Fibroblast of mammary gland (primary cell): ENCODE results near the gene TMEM229B.

Source experiments
- DNase-seq: peaks from one replicate; pipeline ENCODE4 v3.0.0-alpha.2; 2010; ENCODE audit warnings: low read depth
- H3K4me3 ChIP-seq: 2 replicates; pipeline ENCODE4 v1.5.1; 2011; ENCODE audit warnings: low read depth, mild to moderate bottlenecking, low read length, moderate library complexity; ENCODE audit not compliant: control insufficient read depth
- TF ChIP-seq, protein P1 (sequence below): conservative IDR thresholded peaks from 2 replicates; pipeline ENCODE4 v1.5.1; 2011; ENCODE audit warnings: low read depth, low read length, inconsistent platforms; ENCODE audit not compliant: control insufficient read depth, insufficient read depth

TMEM229B gene

GRCh38 chr14:67441672-67442071 is 46.8 kb downstream of the TMEM229B start:
- no peak for DNase-seq
- H3K4me3 ChIP-seq: no peak overlapping the region
- TF ChIP-seq, protein P1, sequence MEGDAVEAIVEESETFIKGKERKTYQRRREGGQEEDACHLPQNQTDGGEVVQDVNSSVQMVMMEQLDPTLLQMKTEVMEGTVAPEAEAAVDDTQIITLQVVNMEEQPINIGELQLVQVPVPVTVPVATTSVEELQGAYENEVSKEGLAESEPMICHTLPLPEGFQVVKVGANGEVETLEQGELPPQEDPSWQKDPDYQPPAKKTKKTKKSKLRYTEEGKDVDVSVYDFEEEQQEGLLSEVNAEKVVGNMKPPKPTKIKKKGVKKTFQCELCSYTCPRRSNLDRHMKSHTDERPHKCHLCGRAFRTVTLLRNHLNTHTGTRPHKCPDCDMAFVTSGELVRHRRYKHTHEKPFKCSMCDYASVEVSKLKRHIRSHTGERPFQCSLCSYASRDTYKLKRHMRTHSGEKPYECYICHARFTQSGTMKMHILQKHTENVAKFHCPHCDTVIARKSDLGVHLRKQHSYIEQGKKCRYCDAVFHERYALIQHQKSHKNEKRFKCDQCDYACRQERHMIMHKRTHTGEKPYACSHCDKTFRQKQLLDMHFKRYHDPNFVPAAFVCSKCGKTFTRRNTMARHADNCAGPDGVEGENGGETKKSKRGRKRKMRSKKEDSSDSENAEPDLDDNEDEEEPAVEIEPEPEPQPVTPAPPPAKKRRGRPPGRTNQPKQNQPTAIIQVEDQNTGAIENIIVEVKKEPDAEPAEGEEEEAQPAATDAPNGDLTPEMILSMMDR: no peak

- TF ChIP-seq, protein P1: no peak
- no peak for DNase-seq
Measured at GRCh38 chr14:67441256-67441655, 47.3 kb downstream of the TMEM229B start.

GRCh38 chr14:67440513-67440912 is 48.0 kb downstream of the TMEM229B start:
- TF ChIP-seq, protein P1: no peak
- DNase-seq: no peak

More at GRCh38 chr14:67441256-67441655, 47.3 kb downstream of the TMEM229B start:
- H3K4me3 ChIP-seq: no peak overlapping the region

GRCh38 chr14:67438969-67439368 is 49.6 kb downstream of the TMEM229B start:
- H3K4me3 ChIP-seq: no peak overlapping the region
- no peak for DNase-seq
- TF ChIP-seq, protein P1: no peak

More at GRCh38 chr14:67440513-67440912, 48.0 kb downstream of the TMEM229B start:
- no peak overlapping the region for H3K4me3 ChIP-seq

DNA sequence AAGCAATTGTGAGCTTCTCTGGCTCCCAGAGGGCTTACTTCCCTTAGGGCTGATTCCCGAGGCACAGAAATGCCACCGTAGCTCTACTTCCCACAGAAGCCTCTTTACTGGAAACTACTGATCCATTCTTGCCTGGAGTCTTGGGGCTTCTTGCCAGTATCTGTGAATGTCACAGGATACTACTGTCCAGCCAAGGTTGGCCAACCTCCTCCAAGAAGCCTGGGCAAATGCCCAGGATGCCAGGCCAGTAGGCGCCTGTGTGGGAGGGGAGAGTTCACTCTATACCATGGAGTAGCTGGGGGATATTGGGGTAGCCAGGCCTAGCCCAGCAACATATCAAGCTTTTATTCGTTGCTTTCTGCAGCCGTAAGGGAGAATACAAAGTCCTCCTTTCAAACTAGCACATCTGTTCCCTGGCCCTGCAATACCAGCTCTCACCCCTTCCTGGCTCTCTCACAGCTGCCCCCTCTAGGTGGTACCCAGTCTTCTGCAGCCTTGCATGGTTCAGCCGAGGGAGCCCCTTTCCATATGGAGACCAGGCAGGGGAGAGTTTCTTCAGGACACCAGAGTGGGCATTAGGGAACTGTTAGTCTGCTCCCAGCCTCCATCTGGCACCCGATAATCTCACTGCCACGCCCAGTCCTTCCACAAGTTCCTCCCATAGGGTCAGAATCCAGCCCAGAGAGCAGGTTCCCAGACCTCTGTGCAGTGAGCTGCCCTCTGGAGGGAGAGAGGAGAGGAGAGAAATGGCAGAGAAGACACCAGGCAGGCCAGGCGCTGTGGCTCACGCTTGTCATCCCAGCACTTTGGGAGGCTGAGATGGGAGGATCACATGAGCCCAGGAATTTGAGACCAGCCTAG is 52.3 kb downstream of the TMEM229B start:
- DNase-seq: no peak
- TF ChIP-seq, protein P1: no peak
- no peak overlapping the region for H3K4me3 ChIP-seq

GRCh38 chr14:67435603-67436002 is 52.9 kb downstream of the TMEM229B start:
- no peak for DNase-seq
- H3K4me3 ChIP-seq: no peak overlapping the region
- TF ChIP-seq, protein P1: no peak
